DOHH2 (cell line): ENCODE results near the gene VPS13A.

Experiments used
- CTCF ChIP-seq: fragments of 200-600 bp; sonication (generic); IDR thresholded peaks from one replicate; pipeline ENCODE4 v1.5.1; 2014; ENCODE audit warnings: antibody characterized with exemption, mild to moderate bottlenecking, low read depth, low read length; ENCODE audit not compliant: poor library complexity, severe bottlenecking
- EZH2phosphoT487 ChIP-seq: fragments of 200-600 bp; sonication (generic); IDR thresholded peaks from 2 replicates; pipeline ENCODE4 v1.6.1; 2017; ENCODE audit warnings: borderline replicate concordance, mild to moderate bottlenecking, antibody characterized with exemption, low read length, moderate library complexity, mixed read lengths

- no peak for TF ChIP-seq CTCF
- no peak for TF ChIP-seq EZH2phosphoT487
Observed at GRCh38 chr9:77316058-77316457, 138.7 kb downstream of the VPS13A start.
